HepG2 (cell line): Measurements from ENCODE around the gene CRY1. TPM values are rescaled to one million over a fixed set of nuclear protein-coding genes. Genes with fewer than 3 reads are reported as not detected.

Source experiments
- BCL6 ChIP-seq: IDR thresholded peaks from 2 replicates; pipeline ENCODE4 v1.6.1; 2016; ENCODE audit warnings: missing genetic modification reagents, missing compliant biosample characterization
- BRD4 ChIP-seq: sonication (generic); formaldehyde crosslinking; IDR thresholded peaks from 2 replicates; pipeline ENCODE4 v1.4.0; 2020; ENCODE audit warnings: missing genetic modification reagents
- ETS1 ChIP-seq: sonication (generic); formaldehyde crosslinking; IDR thresholded peaks from 2 replicates; pipeline ENCODE4 v1.4.0; 2020; ENCODE audit warnings: missing genetic modification reagents
- FOXP1 ChIP-seq, 2 experiments: fragments of 450-650 bp in 1 of 2; IDR thresholded peaks; 2 replicates each; pipeline ENCODE4 v1.6.1; 2017 to 2018; ENCODE audit warnings: antibody characterized with exemption in 1 of 2
- GLMP ChIP-seq: sonication (generic); formaldehyde crosslinking; IDR thresholded peaks from 2 replicates; pipeline ENCODE4 v1.9.0; 2021; ENCODE audit warnings: missing genetic modification reagents, mild to moderate bottlenecking, borderline replicate concordance
- HHEX ChIP-seq: IDR thresholded peaks from 2 replicates; pipeline ENCODE4 v1.6.1; 2016; ENCODE audit warnings: control low read depth
- IKZF5 ChIP-seq: IDR thresholded peaks from 2 replicates; pipeline ENCODE4 v1.6.1; 2018; ENCODE audit warnings: missing genetic modification reagents, mild to moderate bottlenecking, missing compliant biosample characterization
- ISX ChIP-seq: sonication (generic); formaldehyde crosslinking; conservative IDR thresholded peaks from 2 replicates; pipeline ENCODE4 v1.5.0; 2020; ENCODE audit warnings: missing genetic modification reagents
- NBN ChIP-seq: fragments of 450-650 bp; conservative IDR thresholded peaks from 2 replicates; pipeline ENCODE4 v1.6.1; 2017
- U2AF1 ChIP-seq: fragments of 200-400 bp; formaldehyde crosslinking; optimal IDR thresholded peaks from 2 replicates; pipeline ENCODE3; 2017; ENCODE audit warnings: mild to moderate bottlenecking, low read depth, low read length
- ZBTB40 ChIP-seq, 2 experiments: fragments of 450-650 bp in 1 of 2; sonication (generic) in 1 of 2; formaldehyde crosslinking in 1 of 2; IDR thresholded peaks; 2 replicates each; pipeline versions ENCODE4 v1.6.1 to v1.8.0; 2016 to 2022; ENCODE audit warnings: antibody characterized with exemption in 1 of 2, mild to moderate bottlenecking in 1 of 2, missing genetic modification reagents in 1 of 2
- ZNF33B ChIP-seq: sonication (generic); formaldehyde crosslinking; IDR thresholded peaks from 2 replicates; pipeline ENCODE4 v1.5.1; 2020; ENCODE audit warnings: mild to moderate bottlenecking, missing genetic modification reagents
- ZNF740 ChIP-seq: sonication (generic); formaldehyde crosslinking; IDR thresholded peaks from 2 replicates; pipeline ENCODE4 v1.4.0; 2020; ENCODE audit warnings: missing genetic modification reagents
- ZNF770 ChIP-seq: sonication (generic); formaldehyde crosslinking; IDR thresholded peaks from 2 replicates; pipeline ENCODE4 v1.5.0; 2020; ENCODE audit warnings: mild to moderate bottlenecking, missing genetic modification reagents
- polyA plus RNA-seq, 8 experiments: library from polyadenylated mRNA; depleted of rRNA in 3 of 8; stranded (reverse) in 7 of 8; unstranded in 1 of 8; fragments of >200 nt; fragmentation: Illumina TruSeq in 4 of 8; extraction: Trizol in 4 of 8; gene quantifications; 2 replicates each; pipeline versions ENCODE4 v1.2.1 to v1.2.3, GENCODE V29; 2011 to 2016; ENCODE audit warnings: low read depth in 4 of 8, missing spikeins in 1 of 8, mixed read lengths in 1 of 8; ENCODE audit not compliant: insufficient read depth in 1 of 8
- total RNA-seq, 5 experiments: library from RNA; depleted of rRNA; stranded (reverse); fragments of >200 nt; fragmentation: Illumina TruSeq; extraction: Trizol; gene quantifications; 2 replicates each; pipeline ENCODE4 v1.2.3, GENCODE V29; 2016; ENCODE audit warnings: low read depth in 1 of 5

Gene CRY1
- total and polyA plus RNA-seq, 2 of the 13 experiments (the other 11 are each of a cell fraction or from before 2014, with no cell fraction given), result 11.4 to 13.9 TPM

GRCh38 chr12:107092669-107093416, 506 bp downstream of the CRY1 start (continued):
- TF ChIP-seq ZNF770 (peak; percentile 79), FOXP1 (IDR thresholded peaks at IDR 0.05) (no peak), FOXP1 (CRISPR knock-in tag; IDR thresholded peaks at IDR 0.05) (no peak), BCL6 (no peak), U2AF1 (peak; percentile 4), HHEX (CRISPR knock-in tag) (no peak), GLMP (CRISPR knock-in tag) (no peak), ZNF740 (CRISPR knock-in tag) (no peak), NBN (no peak), BRD4 (CRISPR knock-in tag) (no peak), ETS1 (CRISPR knock-in tag) (no peak), ISX (0 out of 2 replicates have a peak, but pooled peaks have one; percentile 59), ZNF33B (CRISPR knock-in tag) (no peak), ZBTB40 (IDR thresholded peaks at IDR 0.05) (no peak), ZBTB40 (CRISPR knock-in tag; IDR thresholded peaks at IDR 0.05) (no peak), IKZF5 (CRISPR knock-in tag) (no peak)
